HPDE6-E6E7 (cell line): ENCODE results near the gene IMPG2.

Experiments
- DNase-seq: peaks from one replicate; pipeline ENCODE4 v3.0.0; 2011; ENCODE audit warnings: missing footprints; ENCODE audit errors: extremely low spot score

IMPG2 gene

GRCh38 chr3:101273608-101274007, 46.8 kb downstream of the IMPG2 start:
- DNase-seq = no peak

GRCh38 chr3:101273156-101273555, 47.2 kb downstream of the IMPG2 start:
- DNase-seq = no peak

GRCh38 chr3:101271728-101272127, 48.6 kb downstream of the IMPG2 start:
- no peak for DNase-seq

- no peak for DNase-seq
Measured at GRCh38 chr3:101270149-101270548, 50.2 kb downstream of the IMPG2 start.

GRCh38 chr3:101268971-101269671, 51.3 kb downstream of the IMPG2 start:
- DNase-seq = no peak

- DNase-seq = no peak
Measured at GRCh38 chr3:101268141-101268540, 52.2 kb downstream of the IMPG2 start.

- DNase-seq = no peak
Measured at GRCh38 chr3:101266566-101266965, 53.8 kb downstream of the IMPG2 start.

- DNase-seq = no peak
Measured at GRCh38 chr3:101266071-101266470, 54.3 kb downstream of the IMPG2 start.

GRCh38 chr3:101262393-101263240, 57.8 kb downstream of the IMPG2 start:
- no peak for DNase-seq

GRCh38 chr3:101261506-101261905, 58.9 kb downstream of the IMPG2 start:
- no peak for DNase-seq

- DNase-seq = no peak
Measured at GRCh38 chr3:101259485-101260341, 60.7 kb downstream of the IMPG2 start.

- no peak for DNase-seq
Measured at GRCh38 chr3:101256511-101256910, 63.9 kb downstream of the IMPG2 start.

- no peak for DNase-seq
Measured at GRCh38 chr3:101255441-101255840, 64.9 kb downstream of the IMPG2 start.

- no peak for DNase-seq
Measured at GRCh38 chr3:101253396-101253795, 67.0 kb downstream of the IMPG2 start.

GRCh38 chr3:101252945-101253344, 67.4 kb downstream of the IMPG2 start:
- DNase-seq = no peak

GRCh38 chr3:101252307-101252706, 68.1 kb downstream of the IMPG2 start:
- DNase-seq = no peak

- DNase-seq = no peak
Measured at GRCh38 chr3:101251441-101251840, 68.9 kb downstream of the IMPG2 start.

- DNase-seq = no peak
Measured at GRCh38 chr3:101249522-101249921, 70.9 kb downstream of the IMPG2 start.

GRCh38 chr3:101248736-101249135, 71.6 kb downstream of the IMPG2 start:
- no peak for DNase-seq

- DNase-seq = no peak
Measured at GRCh38 chr3:101244212-101244575, 76.2 kb downstream of the IMPG2 start.

- no peak for DNase-seq
Measured at GRCh38 chr3:101243285-101244211, 76.8 kb downstream of the IMPG2 start.
